ENCODE measurements around the gene ITGAE.

DNA sequence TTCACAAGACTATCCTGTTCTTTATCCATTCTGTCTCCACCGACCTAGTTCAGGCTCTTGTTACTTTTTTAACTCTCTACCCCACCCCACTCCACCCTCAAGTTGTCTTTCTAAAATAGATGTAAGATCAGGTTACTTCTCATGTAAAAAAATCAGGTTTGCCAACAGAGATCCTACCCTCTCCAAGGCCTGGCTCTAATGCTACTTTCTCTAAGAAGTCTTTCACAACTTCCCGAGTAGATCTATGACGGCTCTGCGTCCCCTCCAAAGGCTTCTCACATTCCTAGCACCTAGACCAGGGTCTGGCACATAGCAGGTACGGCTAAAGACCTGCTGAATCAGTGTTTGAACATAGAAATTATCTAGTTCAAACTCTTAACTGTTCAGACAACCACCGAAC, 14.1 kb upstream of the ITGAE start:
- TF ChIP-seq, protein P1, sequence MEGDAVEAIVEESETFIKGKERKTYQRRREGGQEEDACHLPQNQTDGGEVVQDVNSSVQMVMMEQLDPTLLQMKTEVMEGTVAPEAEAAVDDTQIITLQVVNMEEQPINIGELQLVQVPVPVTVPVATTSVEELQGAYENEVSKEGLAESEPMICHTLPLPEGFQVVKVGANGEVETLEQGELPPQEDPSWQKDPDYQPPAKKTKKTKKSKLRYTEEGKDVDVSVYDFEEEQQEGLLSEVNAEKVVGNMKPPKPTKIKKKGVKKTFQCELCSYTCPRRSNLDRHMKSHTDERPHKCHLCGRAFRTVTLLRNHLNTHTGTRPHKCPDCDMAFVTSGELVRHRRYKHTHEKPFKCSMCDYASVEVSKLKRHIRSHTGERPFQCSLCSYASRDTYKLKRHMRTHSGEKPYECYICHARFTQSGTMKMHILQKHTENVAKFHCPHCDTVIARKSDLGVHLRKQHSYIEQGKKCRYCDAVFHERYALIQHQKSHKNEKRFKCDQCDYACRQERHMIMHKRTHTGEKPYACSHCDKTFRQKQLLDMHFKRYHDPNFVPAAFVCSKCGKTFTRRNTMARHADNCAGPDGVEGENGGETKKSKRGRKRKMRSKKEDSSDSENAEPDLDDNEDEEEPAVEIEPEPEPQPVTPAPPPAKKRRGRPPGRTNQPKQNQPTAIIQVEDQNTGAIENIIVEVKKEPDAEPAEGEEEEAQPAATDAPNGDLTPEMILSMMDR (tag by site-specific recombination; IDR thresholded peaks at IDR 0.05): no peak
- TF ChIP-seq, protein P2, sequence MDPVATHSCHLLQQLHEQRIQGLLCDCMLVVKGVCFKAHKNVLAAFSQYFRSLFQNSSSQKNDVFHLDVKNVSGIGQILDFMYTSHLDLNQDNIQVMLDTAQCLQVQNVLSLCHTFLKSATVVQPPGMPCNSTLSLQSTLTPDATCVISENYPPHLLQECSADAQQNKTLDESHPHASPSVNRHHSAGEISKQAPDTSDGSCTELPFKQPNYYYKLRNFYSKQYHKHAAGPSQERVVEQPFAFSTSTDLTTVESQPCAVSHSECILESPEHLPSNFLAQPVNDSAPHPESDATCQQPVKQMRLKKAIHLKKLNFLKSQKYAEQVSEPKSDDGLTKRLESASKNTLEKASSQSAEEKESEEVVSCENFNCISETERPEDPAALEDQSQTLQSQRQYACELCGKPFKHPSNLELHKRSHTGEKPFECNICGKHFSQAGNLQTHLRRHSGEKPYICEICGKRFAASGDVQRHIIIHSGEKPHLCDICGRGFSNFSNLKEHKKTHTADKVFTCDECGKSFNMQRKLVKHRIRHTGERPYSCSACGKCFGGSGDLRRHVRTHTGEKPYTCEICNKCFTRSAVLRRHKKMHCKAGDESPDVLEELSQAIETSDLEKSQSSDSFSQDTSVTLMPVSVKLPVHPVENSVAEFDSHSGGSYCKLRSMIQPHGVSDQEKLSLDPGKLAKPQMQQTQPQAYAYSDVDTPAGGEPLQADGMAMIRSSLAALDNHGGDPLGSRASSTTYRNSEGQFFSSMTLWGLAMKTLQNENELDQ (tag by site-specific recombination; IDR thresholded peaks at IDR 0.05; ENCODE audit: low read depth): no peak
- no peak for TF ChIP-seq ZSCAN16 (tag by site-specific recombination; IDR thresholded peaks at IDR 0.05)
- no peak for TF ChIP-seq ZFP41 (tag by site-specific recombination; IDR thresholded peaks at IDR 0.05; ENCODE audit: borderline replicate concordance)
- TF ChIP-seq, protein P3, sequence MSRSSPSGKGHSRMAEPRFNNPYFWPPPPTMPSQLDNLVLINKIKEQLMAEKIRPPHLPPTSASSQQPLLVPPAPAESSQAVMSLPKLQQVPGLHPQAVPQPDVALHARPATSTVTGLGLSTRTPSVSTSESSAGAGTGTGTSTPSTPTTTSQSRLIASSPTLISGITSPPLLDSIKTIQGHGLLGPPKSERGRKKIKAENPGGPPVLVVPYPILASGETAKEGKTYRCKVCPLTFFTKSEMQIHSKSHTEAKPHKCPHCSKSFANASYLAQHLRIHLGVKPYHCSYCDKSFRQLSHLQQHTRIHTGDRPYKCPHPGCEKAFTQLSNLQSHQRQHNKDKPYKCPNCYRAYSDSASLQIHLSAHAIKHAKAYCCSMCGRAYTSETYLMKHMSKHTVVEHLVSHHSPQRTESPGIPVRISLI (tag by site-specific recombination; IDR thresholded peaks at IDR 0.05): no peak

All from HEK293 (cell line).